Brain microvascular endothelial cell (primary cell): ENCODE measurements around the gene TESK1.
A peak's percentile ranks its signal among the peaks of the same experiment; 100 is the strongest.

Experiments
- DNase-seq: peaks from one replicate; pipeline ENCODE4 v3.0.0-alpha.2; 2020
- H3K27ac ChIP-seq: fragments of 250-450 bp; sonication (Bioruptor Pico); 2 replicates; pipeline ENCODE4 v1.5.1; 2020; ENCODE audit warnings: mild to moderate bottlenecking, moderate library complexity
- H3K27me3 ChIP-seq: fragments of 250-450 bp; sonication (Bioruptor Pico); replicated peaks from 2 replicates; pipeline ENCODE4 v1.5.1; 2020; ENCODE audit warnings: mild to moderate bottlenecking
- H3K36me3 ChIP-seq: fragments of 250-450 bp; sonication (Bioruptor Pico); replicated peaks from 2 replicates; pipeline ENCODE4 v1.5.1; 2020; ENCODE audit warnings: mild to moderate bottlenecking
- H3K4me3 ChIP-seq: 2 replicates; pipeline ENCODE4 v1.5.1; 2011; ENCODE audit warnings: low read depth, mild to moderate bottlenecking, control low read depth, low read length, moderate library complexity
- CTCF ChIP-seq: IDR thresholded peaks from 2 replicates; pipeline ENCODE4 v1.5.1; 2011; ENCODE audit warnings: low read depth, mild to moderate bottlenecking, moderate library complexity, low read length, control low read depth, inconsistent platforms; ENCODE audit errors: missing control alignments
- in situ Hi-C: cut with HindIII; loops from 2 replicates; pipeline ENCODE4 v1.10.0; 2017; ENCODE audit warnings: low sequenced_read_pairs, low pct_ligation_motif_present

TESK1 gene

DNA sequence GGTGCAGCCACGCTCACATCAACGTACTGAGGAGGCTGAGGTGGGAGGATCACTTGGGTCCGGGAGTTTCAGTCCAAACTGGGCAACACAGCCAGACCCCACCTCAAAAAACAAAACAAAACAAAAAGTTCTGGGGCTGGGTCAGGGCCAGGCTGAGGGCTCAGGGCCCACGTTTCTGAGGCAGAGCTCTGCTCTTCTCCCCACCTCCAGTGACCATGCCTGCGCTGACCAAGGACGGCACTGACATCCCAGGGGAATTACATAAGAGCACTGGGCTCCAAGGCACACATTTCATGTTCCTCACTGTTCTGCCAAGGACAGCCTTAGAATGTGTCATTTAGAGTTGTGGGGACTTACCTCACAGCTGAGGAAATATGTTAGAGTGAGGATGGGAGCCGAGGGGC is 40.4 kb upstream of the TESK1 start:
- in situ Hi-C loops, result no loop called here
- DNase-seq, result no peak
- Histone ChIP-seq H3K36me3 (peaks cover 28% of the 10 kb centered on the region), H3K27me3 (no peaks in the 10 kb centered on the region), H3K27ac (no peak overlapping the region), H3K4me3 (no peak overlapping the region)
- no peak for TF ChIP-seq CTCF

DNA sequence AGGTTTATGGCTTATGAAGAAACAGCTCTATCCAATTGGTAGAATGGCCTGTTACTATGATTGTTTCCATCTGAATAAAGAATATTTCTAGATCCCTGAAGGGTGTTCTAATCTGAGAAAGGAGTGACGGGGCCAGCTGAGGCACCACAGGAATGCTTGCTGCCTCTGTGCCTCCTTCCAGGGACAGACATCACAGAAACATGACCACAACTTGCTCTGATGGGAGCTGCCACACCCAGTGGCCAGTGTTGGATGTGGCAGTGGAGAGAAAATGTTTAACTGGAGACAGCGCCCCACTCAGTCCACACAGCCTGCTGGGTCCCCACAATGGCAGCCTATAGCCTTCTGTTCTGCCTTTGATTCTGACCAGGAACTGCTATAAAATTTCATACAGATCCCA is 38.6 kb upstream of the TESK1 start:
- Histone ChIP-seq H3K36me3 (peaks cover 12% of the 10 kb centered on the region), H3K27ac (no peak overlapping the region), H3K27me3 (no peaks in the 10 kb centered on the region), H3K4me3 (no peak overlapping the region)
- DNase-seq, result peak; percentile 40
- peak; percentile 18 for TF ChIP-seq CTCF
- in situ Hi-C loops, result no loop called here

GRCh38 chr9:35568196-35568595 is 36.9 kb upstream of the TESK1 start:
- no peak overlapping the region for H3K4me3 ChIP-seq
- DNase-seq, result no peak
- no peak overlapping the region for H3K27ac ChIP-seq
- no peaks in the 10 kb centered on the region for H3K36me3 ChIP-seq
- no peak for TF ChIP-seq CTCF
- in situ Hi-C loops, result no loop called here
- no peaks in the 10 kb centered on the region for H3K27me3 ChIP-seq

DNA sequence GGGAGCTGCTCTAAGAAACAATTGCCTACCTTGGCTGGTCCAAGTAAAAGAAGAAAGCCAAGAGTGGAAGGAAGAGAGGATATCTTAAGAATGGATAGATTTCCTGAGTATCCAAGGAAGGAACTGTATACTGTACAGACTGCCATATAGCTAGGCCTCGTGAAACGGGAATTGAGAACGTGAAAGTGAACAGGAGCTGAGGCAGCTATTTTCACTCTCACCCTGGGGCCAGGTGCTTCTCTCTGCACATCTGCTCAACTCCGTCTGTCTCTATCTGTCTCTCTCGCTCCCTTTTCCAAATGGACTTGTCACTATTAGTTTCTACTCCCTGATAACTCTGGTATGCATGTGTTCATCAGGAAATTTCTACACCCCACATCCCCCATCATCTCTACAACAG is 35.9 kb upstream of the TESK1 start:
- no peaks in the 10 kb centered on the region for H3K27me3 ChIP-seq
- H3K4me3 ChIP-seq, result no peak overlapping the region
- no peak for TF ChIP-seq CTCF
- H3K27ac ChIP-seq, result no peak overlapping the region
- no peak for DNase-seq
- no peaks in the 10 kb centered on the region for H3K36me3 ChIP-seq
- in situ Hi-C loops, result no loop called here

DNA sequence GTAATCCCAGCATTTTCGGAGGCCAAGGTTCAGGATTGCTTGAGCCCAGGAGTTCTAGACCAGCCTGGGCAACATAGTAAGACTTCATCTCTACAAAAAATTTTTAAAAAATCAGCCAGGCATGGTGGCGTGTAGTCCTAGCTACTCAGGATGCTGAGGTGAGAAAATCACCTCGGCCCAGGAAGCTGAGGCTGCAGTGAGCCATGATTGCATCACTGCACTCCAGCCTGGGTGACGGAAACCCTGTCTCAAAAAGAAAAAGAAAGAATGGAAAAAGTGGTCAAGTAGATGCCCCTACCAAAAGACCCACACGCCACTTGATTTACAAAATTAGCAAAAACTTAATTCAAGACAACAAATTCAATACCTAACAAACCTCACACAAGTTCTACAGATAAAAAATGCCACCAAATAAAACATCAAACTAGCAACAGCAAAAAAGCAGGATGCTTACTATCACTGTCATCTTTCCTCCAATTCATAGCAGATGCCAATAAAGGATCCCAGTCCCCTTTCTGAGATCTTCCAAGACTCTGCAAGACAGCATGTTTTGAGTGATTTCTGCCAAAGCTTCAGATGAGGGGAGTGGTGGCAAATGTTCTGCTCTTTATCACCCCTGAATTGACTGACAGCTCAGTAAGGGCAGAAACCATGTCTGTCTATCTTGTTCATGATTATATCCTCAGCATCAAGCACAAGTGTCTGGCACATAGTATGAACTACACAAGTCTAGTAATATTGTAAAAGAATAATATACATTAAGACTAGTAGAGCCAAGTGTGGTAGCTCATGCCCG is 34.2 kb upstream of the TESK1 start:
- Histone ChIP-seq H3K36me3 (no peaks in the 10 kb centered on the region), H3K27me3 (no peaks in the 10 kb centered on the region), H3K27ac (no peak overlapping the region), H3K4me3 (no peak overlapping the region)
- in situ Hi-C loops, result no loop called here
- no peak for TF ChIP-seq CTCF
- DNase-seq, result no peak
